K562 (cell line): ENCODE data around the gene EEFSEC.

Experiments used
- CHD2 ChIP-seq: IDR thresholded peaks from 2 replicates; pipeline ENCODE4 v1.6.1; 2011; ENCODE audit warnings: low read depth, low read length
- SRSF9 ChIP-seq: fragments of 200-400 bp; formaldehyde crosslinking; IDR thresholded peaks from 2 replicates; pipeline ENCODE4 v1.6.1; 2017; ENCODE audit warnings: low read depth, low read length, borderline replicate concordance
- TOE1 ChIP-seq, 2 experiments: fragments of 450-650 bp in 1 of 2; sonication (generic) in 1 of 2; formaldehyde crosslinking in 1 of 2; IDR thresholded peaks; 2 replicates each; pipeline versions ENCODE4 v1.7.1 to v1.8.0; 2016 to 2022; ENCODE audit warnings: borderline replicate concordance in 2 of 2, mild to moderate bottlenecking in 2 of 2, antibody characterized with exemption in 1 of 2, inconsistent platforms in 1 of 2, low read depth in 1 of 2, missing genetic modification reagents in 1 of 2, moderate library complexity in 1 of 2
- TF ChIP-seq, protein P1 (sequence below), 3 experiments: IDR thresholded peaks in 2 of 3; conservative IDR thresholded peaks in 1 of 3; 2 replicates each; pipeline ENCODE4 v1.5.1; 2011 to 2012; ENCODE audit warnings: low read length in 3 of 3, mild to moderate bottlenecking in 3 of 3, control low read depth in 2 of 3, improper control_type of control experiment in 1 of 3, inconsistent platforms in 1 of 3, low read depth in 1 of 3, mixed read lengths in 1 of 3, moderate library complexity in 1 of 3; ENCODE audit not compliant: insufficient read depth in 2 of 3
- TF ChIP-seq, protein P2 (sequence below): fragments of 450-650 bp; conservative IDR thresholded peaks from 2 replicates; pipeline ENCODE4 v1.6.1; 2016; ENCODE audit warnings: missing genetic modification characterization, low read depth, mild to moderate bottlenecking, missing compliant biosample characterization, moderate library complexity

DNA sequence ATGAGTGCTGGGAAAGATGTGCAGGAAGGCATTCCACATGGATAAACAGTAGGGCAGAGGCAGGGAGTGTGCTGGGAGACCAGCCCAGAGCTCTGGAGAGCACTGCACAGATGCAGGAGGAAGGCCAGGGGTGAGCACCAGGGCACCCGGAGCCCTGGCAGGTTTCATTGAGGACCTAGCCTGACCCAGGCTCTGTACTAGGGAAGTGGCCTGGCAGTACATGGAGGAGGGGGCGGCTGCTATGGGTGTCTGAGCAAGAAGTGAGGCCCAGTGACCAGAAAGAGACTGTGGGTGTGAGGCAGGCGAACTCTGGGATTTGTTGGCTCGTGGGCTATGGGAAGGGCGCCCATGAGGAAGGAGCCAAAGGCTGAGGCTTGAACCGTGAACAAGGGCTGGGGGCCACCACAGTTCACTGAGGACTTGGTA, 174.3 kb downstream of the EEFSEC start:
- TF ChIP-seq TOE1 (IDR thresholded peaks at IDR 0.05; ENCODE audit: borderline replicate concordance) (no peak), TOE1 (CRISPR knock-in tag; IDR thresholded peaks at IDR 0.05; ENCODE audit: borderline replicate concordance, low read depth) (no peak), SRSF9 (no peak), CHD2 (no peak)
- TF ChIP-seq, protein P1, sequence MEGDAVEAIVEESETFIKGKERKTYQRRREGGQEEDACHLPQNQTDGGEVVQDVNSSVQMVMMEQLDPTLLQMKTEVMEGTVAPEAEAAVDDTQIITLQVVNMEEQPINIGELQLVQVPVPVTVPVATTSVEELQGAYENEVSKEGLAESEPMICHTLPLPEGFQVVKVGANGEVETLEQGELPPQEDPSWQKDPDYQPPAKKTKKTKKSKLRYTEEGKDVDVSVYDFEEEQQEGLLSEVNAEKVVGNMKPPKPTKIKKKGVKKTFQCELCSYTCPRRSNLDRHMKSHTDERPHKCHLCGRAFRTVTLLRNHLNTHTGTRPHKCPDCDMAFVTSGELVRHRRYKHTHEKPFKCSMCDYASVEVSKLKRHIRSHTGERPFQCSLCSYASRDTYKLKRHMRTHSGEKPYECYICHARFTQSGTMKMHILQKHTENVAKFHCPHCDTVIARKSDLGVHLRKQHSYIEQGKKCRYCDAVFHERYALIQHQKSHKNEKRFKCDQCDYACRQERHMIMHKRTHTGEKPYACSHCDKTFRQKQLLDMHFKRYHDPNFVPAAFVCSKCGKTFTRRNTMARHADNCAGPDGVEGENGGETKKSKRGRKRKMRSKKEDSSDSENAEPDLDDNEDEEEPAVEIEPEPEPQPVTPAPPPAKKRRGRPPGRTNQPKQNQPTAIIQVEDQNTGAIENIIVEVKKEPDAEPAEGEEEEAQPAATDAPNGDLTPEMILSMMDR (IDR thresholded peaks at IDR 0.05 in 2 of 3, conservative IDR thresholded peaks at IDR 0.05 in 1 of 3; ENCODE audit: insufficient read depth in 2 of 3, low read depth in 1 of 3, low read length in 3 of 3) = no peak
- TF ChIP-seq, protein P2, sequence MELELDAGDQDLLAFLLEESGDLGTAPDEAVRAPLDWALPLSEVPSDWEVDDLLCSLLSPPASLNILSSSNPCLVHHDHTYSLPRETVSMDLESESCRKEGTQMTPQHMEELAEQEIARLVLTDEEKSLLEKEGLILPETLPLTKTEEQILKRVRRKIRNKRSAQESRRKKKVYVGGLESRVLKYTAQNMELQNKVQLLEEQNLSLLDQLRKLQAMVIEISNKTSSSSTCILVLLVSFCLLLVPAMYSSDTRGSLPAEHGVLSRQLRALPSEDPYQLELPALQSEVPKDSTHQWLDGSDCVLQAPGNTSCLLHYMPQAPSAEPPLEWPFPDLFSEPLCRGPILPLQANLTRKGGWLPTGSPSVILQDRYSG (tag) = no peak
